ENCODE data around the gene CIB4. TPM values are rescaled to one million over a fixed set of nuclear protein-coding genes. Genes with fewer than 3 reads are reported as not detected.

Gene CIB4
- total and polyA plus RNA-seq, 2 donors from 2014 or later, result not detected

- H3K27ac ChIP-seq (ENCODE audit: low read depth in 2 of 2, low read length in 2 of 2), result no peak overlapping the region
- DNase-seq (peak in 1 of 5 donors; percentile 15), FAIRE-seq (no peak)
- H3K27me3 ChIP-seq (ENCODE audit: control insufficient read depth, insufficient read depth, low read length), result no peaks in the 10 kb centered on the region
- no peak overlapping the region for H3K4me3 ChIP-seq (ENCODE audit: low read length in 3 of 3)
- TF ChIP-seq CTCF (IDR thresholded peaks at IDR 0.05; ENCODE audit: borderline replicate concordance, extremely low read depth, insufficient read depth), result no peak
- intact Hi-C loops (cut with DNase I), result no loop called here
- no peaks in the 10 kb centered on the region for H3K4me1 ChIP-seq (ENCODE audit: control insufficient read depth in 2 of 3, insufficient read depth in 2 of 3, low read depth in 1 of 3, low read length in 3 of 3)
- no peaks in the 10 kb centered on the region for H3K9me3 ChIP-seq (ENCODE audit: control insufficient read depth in 2 of 3, insufficient read depth in 1 of 3, low read length in 3 of 3)
- no peaks in the 10 kb centered on the region for H3K36me3 ChIP-seq (ENCODE audit: control insufficient read depth in 2 of 3, insufficient read depth in 3 of 3, low read length in 3 of 3)
- H3K9ac ChIP-seq (ENCODE audit: low read length in 3 of 3), result no peak overlapping the region
Observed at GRCh38 chr2:26650713-26651469, 9.7 kb upstream of the CIB4 start.

GRCh38 chr2:26649992-26650712 is 9.0 kb upstream of the CIB4 start:
- FAIRE-seq, result no peak
- Histone ChIP-seq H3K4me3 (ENCODE audit: low read length in 3 of 3) (no peak overlapping the region), H3K27me3 (ENCODE audit: control insufficient read depth, insufficient read depth, low read length) (no peaks in the 10 kb centered on the region), H3K27ac (ENCODE audit: low read depth in 2 of 2, low read length in 2 of 2) (no peak overlapping the region), H3K36me3 (ENCODE audit: control insufficient read depth in 2 of 3, insufficient read depth in 3 of 3, low read length in 3 of 3) (no peaks in the 10 kb centered on the region), H3K9me3 (ENCODE audit: control insufficient read depth in 2 of 3, insufficient read depth in 1 of 3, low read length in 3 of 3) (no peaks in the 10 kb centered on the region), H3K9ac (ENCODE audit: low read length in 3 of 3) (no peak overlapping the region), H3K4me1 (ENCODE audit: control insufficient read depth in 2 of 3, insufficient read depth in 2 of 3, low read depth in 1 of 3, low read length in 3 of 3) (no peaks in the 10 kb centered on the region)
- peak in 1 of 5 donors; percentile 25 for DNase-seq
- no peak for TF ChIP-seq CTCF (IDR thresholded peaks at IDR 0.05; ENCODE audit: borderline replicate concordance, extremely low read depth, insufficient read depth)
- intact Hi-C loops (cut with DNase I), result no loop called here

GRCh38 chr2:26649322-26649721 is 8.2 kb upstream of the CIB4 start:
- no peaks in the 10 kb centered on the region for H3K4me1 ChIP-seq (ENCODE audit: control insufficient read depth in 2 of 3, insufficient read depth in 2 of 3, low read depth in 1 of 3, low read length in 3 of 3)

More at GRCh38 chr2:26649322-26649721, 8.2 kb upstream of the CIB4 start:
- TF ChIP-seq CTCF (IDR thresholded peaks at IDR 0.05; ENCODE audit: borderline replicate concordance, extremely low read depth, insufficient read depth), result no peak
- Histone ChIP-seq H3K4me3 (ENCODE audit: low read length in 3 of 3) (no peak overlapping the region), H3K36me3 (ENCODE audit: control insufficient read depth in 2 of 3, insufficient read depth in 3 of 3, low read length in 3 of 3) (no peaks in the 10 kb centered on the region), H3K9me3 (ENCODE audit: control insufficient read depth in 2 of 3, insufficient read depth in 1 of 3, low read length in 3 of 3) (no peaks in the 10 kb centered on the region), H3K9ac (ENCODE audit: low read length in 3 of 3) (no peak overlapping the region), H3K27me3 (ENCODE audit: control insufficient read depth, insufficient read depth, low read length) (no peaks in the 10 kb centered on the region), H3K27ac (ENCODE audit: low read depth in 2 of 2, low read length in 2 of 2) (no peak overlapping the region)
- FAIRE-seq, result no peak
- DNase-seq, result peak in 1 of 5 donors; percentile 23
- intact Hi-C loops (cut with DNase I), result no loop called here
